ENCODE measurements around the gene IMMT.

- TF ChIP-seq CTCF (IDR thresholded peaks at IDR 0.05), result no peak
- no peak for TF ChIP-seq EZH2 (IDR thresholded peaks at IDR 0.05)
Observed at GRCh38 chr2:86219896-86220295, 24.6 kb upstream of the IMMT start.

Data from neural progenitor cell (in vitro differentiated cells).